K562 (cell line): ENCODE data around the gene CST2. TPM values are rescaled to one million over a fixed set of nuclear protein-coding genes. Genes with fewer than 3 reads are reported as not detected.

Experiments
- ATAC-seq: fragments of 200-7000 bp; cut with Tn5 transposase; 3 replicates; pipeline ENCODE4 v1.9.1; 2020; ENCODE audit warnings: moderate library complexity
- BruUV-seq: library from RNA; stranded (reverse); fragments of 400-500 nt; replicated peaks from 2 replicates; lab custom pipeline; 2021; lab: Mats Ljungman, UMichigan
- CTCF ChIA-PET: fragments of 300-600 bp; formaldehyde crosslinking; extraction: SDS; loops from one replicate; lab custom pipeline; 2021; ENCODE audit warnings: low intra/inter-chr PET ratio; lab: Yijun Ruan, JAX
- POLR2A ChIA-PET: fragments of 300-600, 350-650 bp; sonication (Branson Sonifier 250); formaldehyde crosslinking; extraction: SDS; loops from one replicate; lab custom pipeline; 2021; ENCODE audit warnings: antibody characterized with exemption, inconsistent platforms; lab: Yijun Ruan, JAX
- DNase-seq, 4 experiments: peaks; one replicate each; pipeline versions ENCODE4 v3.0.0 to v3.0.0-alpha.2; 2011 to 2018; ENCODE audit warnings: low spot score in 3 of 4, mixed read lengths in 3 of 4; ENCODE audit errors: extremely low read depth in 1 of 4
- FAIRE-seq: peaks from 2 replicates; lab custom pipeline; 2011; peaks lifted over from hg19 to GRCh38; lab: Jason Lieb, UNC
- H2AFZ ChIP-seq: 2 replicates; pipeline ENCODE4 v1.6.0; 2011; ENCODE audit warnings: low read depth, low read length, control low read depth, inconsistent platforms
- H3K27ac ChIP-seq: fragments of 200-600 bp; 3 replicates; pipeline ENCODE4 v1.8.0; 2011; ENCODE audit warnings: low read depth, mild to moderate bottlenecking, control low read depth, inconsistent platforms, low read length, moderate library complexity, mixed read lengths; ENCODE audit errors: extremely low read depth
- H3K27me3 ChIP-seq, 2 experiments: fragments of 300-600 bp in 1 of 2; 2 replicates in 1 of 2; 3 replicates in 1 of 2; pipeline versions ENCODE4 v1.6.0 to v1.8.0; 2011; ENCODE audit warnings: inconsistent platforms in 2 of 2, low read length in 2 of 2, mild to moderate bottlenecking in 1 of 2, mixed read lengths in 1 of 2, moderate library complexity in 1 of 2; ENCODE audit not compliant: control insufficient read depth in 2 of 2, insufficient read depth in 2 of 2
- H3K36me3 ChIP-seq: fragments of 300-600 bp; 3 replicates; pipeline ENCODE4 v1.8.0; 2011; ENCODE audit warnings: mild to moderate bottlenecking, low read length, inconsistent platforms; ENCODE audit not compliant: control insufficient read depth, insufficient read depth
- H3K4me1 ChIP-seq, 2 experiments: fragments of 200-600 bp in 1 of 2; replicated peaks in 1 of 2; 2 replicates in 1 of 2; 3 replicates in 1 of 2; pipeline versions ENCODE4 v1.5.1 to v1.8.0; 2011; ENCODE audit warnings: inconsistent platforms in 2 of 2, low read length in 2 of 2, mild to moderate bottlenecking in 1 of 2, mixed read lengths in 1 of 2, moderate library complexity in 1 of 2; ENCODE audit not compliant: control insufficient read depth in 2 of 2, insufficient read depth in 2 of 2
- H3K4me2 ChIP-seq: 2 replicates; pipeline ENCODE4 v1.6.1; 2011; ENCODE audit warnings: low read length, control low read depth, inconsistent platforms, mixed read lengths; ENCODE audit not compliant: insufficient read depth
- H3K4me3 ChIP-seq: fragments of 200-600 bp; sonication (generic), shearing (Covaris generic); 2 replicates; pipeline ENCODE4 v1.5.1; 2016; ENCODE audit warnings: control low read depth, inconsistent platforms
- H3K79me2 ChIP-seq: fragments of 200-600 bp; 3 replicates; pipeline ENCODE4 v1.8.0; 2011; ENCODE audit warnings: low read length, inconsistent platforms; ENCODE audit not compliant: control insufficient read depth, insufficient read depth
- H3K9ac ChIP-seq, 2 experiments: 2 replicates each; pipeline versions ENCODE4 v1.6.0 to v1.6.1; 2011; ENCODE audit warnings: low read depth in 2 of 2, low read length in 2 of 2, control low read depth in 1 of 2, inconsistent platforms in 1 of 2, mild to moderate bottlenecking in 1 of 2, mixed read lengths in 1 of 2; ENCODE audit not compliant: insufficient read depth in 1 of 2
- H3K9me1 ChIP-seq: one replicate; pipeline ENCODE4 v1.6.0; 2011; ENCODE audit warnings: inconsistent platforms, mild to moderate bottlenecking, low read length, moderate library complexity; ENCODE audit not compliant: control insufficient read depth, insufficient read depth
- H3K9me3 ChIP-seq: replicated peaks from 2 replicates; pipeline ENCODE4 v1.5.1; 2011; ENCODE audit warnings: low read depth, low read length, inconsistent platforms; ENCODE audit not compliant: control insufficient read depth, insufficient read depth
- H4K20me1 ChIP-seq: replicated peaks from 2 replicates; pipeline ENCODE4 v1.6.1; 2011; ENCODE audit warnings: low read length, inconsistent platforms, mixed read lengths; ENCODE audit not compliant: control insufficient read depth, insufficient read depth
- GATAD2B ChIP-seq: fragments of 450-650 bp; IDR thresholded peaks from 2 replicates; pipeline ENCODE4 v1.6.1; 2017; ENCODE audit warnings: mild to moderate bottlenecking, borderline replicate concordance
- MCM3 ChIP-seq: fragments of 450-650 bp; IDR thresholded peaks from 2 replicates; pipeline ENCODE4 v1.6.1; 2016
- PRPF4 ChIP-seq: fragments of 200-400 bp; formaldehyde crosslinking; IDR thresholded peaks from one replicate; pipeline ENCODE4 v1.6.1; 2017; ENCODE audit warnings: low read length, low read depth, mild to moderate bottlenecking; ENCODE audit not compliant: insufficient read depth, poor library complexity, severe bottlenecking
- ZBTB40 ChIP-seq, 2 experiments: fragments of 450-650 bp in 1 of 2; sonication (generic) in 1 of 2; formaldehyde crosslinking in 1 of 2; IDR thresholded peaks; 2 replicates each; pipeline versions ENCODE4 v1.7.1 to v1.9.0; 2016 to 2022; ENCODE audit warnings: inconsistent platforms in 1 of 2, mild to moderate bottlenecking in 1 of 2, missing genetic modification reagents in 1 of 2
- ZBTB8A ChIP-seq: fragments of 450-650 bp; IDR thresholded peaks from 2 replicates; pipeline ENCODE4 v1.6.1; 2018; ENCODE audit warnings: mild to moderate bottlenecking, moderate library complexity; ENCODE audit not compliant: partially characterized antibody
- ZFX ChIP-seq: sonication (generic); formaldehyde crosslinking; IDR thresholded peaks from 2 replicates; pipeline ENCODE4 v1.8.0; 2022; ENCODE audit warnings: mild to moderate bottlenecking, missing genetic modification reagents, moderate library complexity
- WGBS: fragments of 100-300 bp; shearing (Covaris generic); methylation state at CpG from one replicate; pipeline ENCODE4 v1.1.6; 2016; ENCODE audit warnings: low coverage, mixed read lengths; ENCODE audit not compliant: insufficient coverage; ENCODE audit errors: missing lambda C conversion rate; 5-methylcytosine and 5-hydroxymethylcytosine counted together
- in situ Hi-C: fragments of 300-500 bp; cut with MboI; formaldehyde crosslinking; loops from 4 replicates; pipeline ENCODE4 v1.15.0; 2018; ENCODE audit warnings: inconsistent platforms, mixed read lengths
- intact Hi-C: fragments of 100-400 bp; cut with micrococcal nuclease; formaldehyde crosslinking; loops from 2 replicates; pipeline ENCODE4 v1.14.2; 2022
- polyA plus RNA-seq, 8 experiments: library from polyadenylated mRNA; depleted of rRNA in 4 of 8; stranded (reverse) in 5 of 8; unstranded in 3 of 8; fragments of >200 nt; fragmentation: Nextera tagmentation in 2 of 8; fragmentation: Illumina TruSeq in 1 of 8; extraction: Ambion mirVana in 2 of 8; extraction: Trizol in 1 of 8; gene quantifications; 2 replicates each; pipeline versions ENCODE4 v1.2.1 to v1.2.3, GENCODE V29; 2011 to 2014; ENCODE audit warnings: inconsistent platforms in 1 of 8, missing spikeins in 1 of 8
- total RNA-seq, 7 experiments: library from RNA; depleted of rRNA in 6 of 7; stranded (reverse); fragments of >200 nt in 6 of 7; fragmentation: Illumina TruSeq in 2 of 7; extraction: Trizol in 2 of 7; gene quantifications; 2 replicates each; pipeline versions ENCODE4 v1.2.1 to v1.2.3, GENCODE V29; 2011 to 2021; ENCODE audit warnings: low replicate concordance in 1 of 7
- TF ChIP-seq, protein P1 (sequence below): fragments of 250-450 bp; sonication (Bioruptor Pico); IDR thresholded peaks from 2 replicates; pipeline ENCODE4 v1.6.1; 2021; ENCODE audit warnings: mild to moderate bottlenecking
- TF ChIP-seq, protein P2 (sequence below): IDR thresholded peaks from 2 replicates; pipeline ENCODE4 v1.6.1; 2012; ENCODE audit warnings: low read depth, low read length, improper control_type of control experiment, borderline replicate concordance
- TF ChIP-seq, protein P3 (sequence below): sonication (generic); formaldehyde crosslinking; IDR thresholded peaks from 2 replicates; pipeline ENCODE4 v1.8.1; 2023; ENCODE audit warnings: mild to moderate bottlenecking, missing genetic modification reagents, moderate library complexity

Gene CST2
- total and polyA plus RNA-seq, 9 of the 15 experiments (the other 6 are each of a cell fraction or from before 2014, with no cell fraction given): not detected

GRCh38 chr20:23857962-23858595, 31.6 kb upstream of the CST2 start:
- Histone ChIP-seq H3K36me3 (no peaks in the 10 kb centered on the region), H2AFZ (no peak overlapping the region), H3K9me3 (no peaks in the 10 kb centered on the region), H3K79me2 (no peaks in the 10 kb centered on the region), H3K4me1 (no peaks in the 10 kb centered on the region), H3K9ac (no peak overlapping the region), H3K4me3 (no peak overlapping the region), H3K27me3 (no peaks in the 10 kb centered on the region), H4K20me1 (no peaks in the 10 kb centered on the region), H3K9me1 (no peaks in the 10 kb centered on the region), H3K4me2 (no peak overlapping the region), H3K27ac (no peak overlapping the region)
- in situ Hi-C loops: no loop called here
- no peak for DNase-seq
- ATAC-seq: no peak
- intact Hi-C loops: no loop called here
- FAIRE-seq: no peak
- ChIA-PET CTCF (no interaction called here), POLR2A (no interaction called here)
- BruUV-seq: no TSS peak
- WGBS: 0% methylated on average over 8 of the region's 9 CpGs
- TF ChIP-seq, protein P1, sequence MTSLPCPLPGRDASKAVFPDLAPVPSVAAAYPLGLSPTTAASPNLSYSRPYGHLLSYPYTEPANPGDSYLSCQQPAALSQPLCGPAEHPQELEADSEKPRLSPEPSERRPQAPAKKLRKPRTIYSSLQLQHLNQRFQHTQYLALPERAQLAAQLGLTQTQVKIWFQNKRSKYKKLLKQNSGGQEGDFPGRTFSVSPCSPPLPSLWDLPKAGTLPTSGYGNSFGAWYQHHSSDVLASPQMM (CRISPR knock-in tag): no peak
- no peak for TF ChIP-seq ZBTB8A
- TF ChIP-seq ZFX (CRISPR knock-in tag): no peak
- TF ChIP-seq GATAD2B: no peak
- TF ChIP-seq, protein P2, sequence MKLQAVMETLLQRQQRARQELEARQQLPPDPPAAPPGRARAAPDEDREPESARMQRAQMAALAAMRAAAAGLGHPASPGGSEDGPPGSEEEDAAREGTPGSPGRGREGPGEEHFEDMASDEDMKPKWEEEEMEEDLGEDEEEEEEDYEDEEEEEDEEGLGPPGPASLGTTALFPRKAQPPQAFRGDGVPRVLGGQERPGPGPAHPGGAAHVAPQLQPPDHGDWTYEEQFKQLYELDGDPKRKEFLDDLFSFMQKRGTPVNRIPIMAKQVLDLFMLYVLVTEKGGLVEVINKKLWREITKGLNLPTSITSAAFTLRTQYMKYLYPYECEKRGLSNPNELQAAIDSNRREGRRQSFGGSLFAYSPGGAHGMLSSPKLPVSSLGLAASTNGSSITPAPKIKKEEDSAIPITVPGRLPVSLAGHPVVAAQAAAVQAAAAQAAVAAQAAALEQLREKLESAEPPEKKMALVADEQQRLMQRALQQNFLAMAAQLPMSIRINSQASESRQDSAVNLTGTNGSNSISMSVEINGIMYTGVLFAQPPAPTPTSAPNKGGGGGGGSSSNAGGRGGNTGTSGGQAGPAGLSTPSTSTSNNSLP: no peak
- no peak for TF ChIP-seq PRPF4
- TF ChIP-seq MCM3: no peak
- TF ChIP-seq, protein P3, sequence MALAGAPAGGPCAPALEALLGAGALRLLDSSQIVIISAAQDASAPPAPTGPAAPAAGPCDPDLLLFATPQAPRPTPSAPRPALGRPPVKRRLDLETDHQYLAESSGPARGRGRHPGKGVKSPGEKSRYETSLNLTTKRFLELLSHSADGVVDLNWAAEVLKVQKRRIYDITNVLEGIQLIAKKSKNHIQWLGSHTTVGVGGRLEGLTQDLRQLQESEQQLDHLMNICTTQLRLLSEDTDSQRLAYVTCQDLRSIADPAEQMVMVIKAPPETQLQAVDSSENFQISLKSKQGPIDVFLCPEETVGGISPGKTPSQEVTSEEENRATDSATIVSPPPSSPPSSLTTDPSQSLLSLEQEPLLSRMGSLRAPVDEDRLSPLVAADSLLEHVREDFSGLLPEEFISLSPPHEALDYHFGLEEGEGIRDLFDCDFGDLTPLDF (CRISPR knock-in tag): no peak
- TF ChIP-seq ZBTB40 (IDR thresholded peaks at IDR 0.05): no peak
- TF ChIP-seq ZBTB40 (CRISPR knock-in tag; IDR thresholded peaks at IDR 0.05): no peak
